OCI-LY7 (cell line): ENCODE measurements around the gene FUZ. TPM values are rescaled to one million over a fixed set of nuclear protein-coding genes. Genes with fewer than 3 reads are reported as not detected.

ENCODE experiments used
- BruUV-seq: library from RNA; stranded (reverse); fragments of 400-500 nt; replicated peaks from 2 replicates; lab custom pipeline; 2021; lab: Mats Ljungman, UMichigan
- CTCF ChIA-PET: fragments of 300-600 bp; sonication (Branson Sonifier 250); formaldehyde crosslinking; loops from one replicate; lab custom pipeline; 2022; ENCODE audit warnings: antibody characterized with exemption; ENCODE audit not compliant: unreplicated experiment; lab: Charles Lee
- POLR2A ChIA-PET: fragments of 300-600 bp; sonication (Branson Sonifier 250); formaldehyde crosslinking; loops from one replicate; lab custom pipeline; 2022; ENCODE audit warnings: antibody characterized with exemption; lab: Charles Lee
- DNase-seq: peaks from one replicate; pipeline ENCODE4 v3.0.0-alpha.2; 2015; ENCODE audit warnings: low spot score
- H2AFZ ChIP-seq: fragments of 200-600 bp; sonication (generic), shearing (Covaris generic); 2 replicates; pipeline ENCODE4 v1.6.1; 2014; ENCODE audit warnings: mild to moderate bottlenecking, antibody characterized with exemption, low read length, moderate library complexity
- H3K27ac ChIP-seq: fragments of 200-600 bp; sonication (generic); 2 replicates; pipeline ENCODE4 v1.5.1; 2014; ENCODE audit warnings: mixed run types, low read depth, mild to moderate bottlenecking, moderate library complexity, low read length, inconsistent platforms; ENCODE audit not compliant: poor library complexity, severe bottlenecking
- H3K36me3 ChIP-seq: fragments of 200-600 bp; sonication (generic); 2 replicates; pipeline ENCODE4 v1.6.1; 2014; ENCODE audit warnings: mild to moderate bottlenecking, antibody characterized with exemption, low read length, moderate library complexity, mixed read lengths; ENCODE audit not compliant: insufficient read depth
- H3K4me1 ChIP-seq: fragments of 200-600 bp; sonication (generic); 2 replicates; pipeline ENCODE4 v1.5.1; 2014; ENCODE audit warnings: mild to moderate bottlenecking, low read length; ENCODE audit not compliant: insufficient read depth, poor library complexity, severe bottlenecking
- H3K4me2 ChIP-seq: fragments of 200-600 bp; sonication (generic); 2 replicates; pipeline ENCODE4 v1.6.1; 2014; ENCODE audit warnings: mild to moderate bottlenecking, low read length
- H3K4me3 ChIP-seq: fragments of 200-600 bp; sonication (generic); 2 replicates; pipeline ENCODE4 v1.5.1; 2014; ENCODE audit warnings: mild to moderate bottlenecking, low read depth, low read length; ENCODE audit not compliant: poor library complexity, severe bottlenecking
- H3K79me2 ChIP-seq: fragments of 200-600 bp; sonication (generic); 2 replicates; pipeline ENCODE4 v1.6.1; 2016; ENCODE audit warnings: low read depth, mild to moderate bottlenecking, low read length, moderate library complexity, mixed read lengths; ENCODE audit not compliant: insufficient read depth
- H3K9me2 ChIP-seq: fragments of 200-600 bp; sonication (generic); 2 replicates; pipeline ENCODE4 v1.6.1; 2016; ENCODE audit warnings: mild to moderate bottlenecking, low read length, mixed read lengths; ENCODE audit not compliant: insufficient read depth
- H3K9me3 ChIP-seq: fragments of 200-600 bp; sonication (generic); 2 replicates; pipeline ENCODE4 v1.6.1; 2014; ENCODE audit warnings: mild to moderate bottlenecking, mixed run types, low read length, mixed read lengths
- H4K20me1 ChIP-seq: fragments of 200-600 bp; sonication (generic); 2 replicates; pipeline ENCODE4 v1.6.1; 2014; ENCODE audit warnings: mild to moderate bottlenecking, antibody characterized with exemption, low read length, moderate library complexity, mixed read lengths; ENCODE audit not compliant: insufficient read depth
- EZH2phosphoT487 ChIP-seq: fragments of 200-600 bp; sonication (generic); IDR thresholded peaks from 2 replicates; pipeline ENCODE4 v1.6.1; 2018; ENCODE audit warnings: low read depth, borderline replicate concordance, mild to moderate bottlenecking, mixed run types, antibody characterized with exemption, low read length, moderate library complexity, mixed read lengths
- intact Hi-C: fragments of 100-400 bp; cut with micrococcal nuclease; formaldehyde crosslinking; loops from one replicate; pipeline ENCODE4 v1.10.0; 2022; ENCODE audit not compliant: unreplicated experiment
- total RNA-seq, 2 experiments: library from RNA; depleted of rRNA in 1 of 2; stranded (reverse); fragments of >200 nt in 1 of 2; shearing (Covaris generic) in 1 of 2; gene quantifications; 2 replicates each; pipeline ENCODE4 v1.2.3, GENCODE V29; 2014 to 2022
- TF ChIP-seq, protein P1 (sequence below): fragments of 200-600 bp; sonication (generic); conservative IDR thresholded peaks from 2 replicates; pipeline ENCODE4 v1.5.1; 2014; ENCODE audit warnings: mild to moderate bottlenecking, antibody characterized with exemption, low read length, moderate library complexity, mixed read lengths

Gene FUZ
- total RNA-seq, 2 experiments from 2014 or later = 28.1 to 33.6 TPM

DNA sequence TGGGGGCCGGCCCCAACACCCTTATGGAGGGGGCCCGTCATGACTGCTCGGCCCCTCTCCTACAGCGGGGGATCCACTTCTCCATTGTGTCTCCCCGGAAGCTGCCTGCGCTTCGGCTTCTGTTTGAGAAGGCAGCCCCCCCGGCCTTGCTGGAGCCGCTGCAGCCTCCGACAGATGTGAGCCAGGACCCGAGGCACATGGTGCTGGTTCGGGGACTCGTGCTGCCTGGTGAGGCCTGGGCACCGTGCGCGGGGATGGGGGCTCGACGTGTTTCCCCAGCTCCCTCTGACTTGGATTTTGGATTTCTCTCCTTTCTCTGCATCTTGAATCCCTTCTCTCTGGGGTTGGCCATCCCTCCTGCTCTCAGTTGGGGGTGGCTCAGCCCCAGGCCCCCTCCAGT, 16.6 kb upstream of the FUZ start:
- no peaks in the 10 kb centered on the region for H3K9me3 ChIP-seq
- H4K20me1 ChIP-seq = no peaks in the 10 kb centered on the region
- H3K4me2 ChIP-seq = no peak overlapping the region
- intact Hi-C loops = no loop called here
- H3K4me1 ChIP-seq = peaks cover 16% of the 10 kb centered on the region
- peaks cover 21% of the 10 kb centered on the region for H3K79me2 ChIP-seq
- peaks cover 97% of the 10 kb centered on the region for H3K36me3 ChIP-seq
- no peaks in the 10 kb centered on the region for H3K9me2 ChIP-seq
- H3K27ac ChIP-seq = no peak overlapping the region
- TF ChIP-seq, protein P1, sequence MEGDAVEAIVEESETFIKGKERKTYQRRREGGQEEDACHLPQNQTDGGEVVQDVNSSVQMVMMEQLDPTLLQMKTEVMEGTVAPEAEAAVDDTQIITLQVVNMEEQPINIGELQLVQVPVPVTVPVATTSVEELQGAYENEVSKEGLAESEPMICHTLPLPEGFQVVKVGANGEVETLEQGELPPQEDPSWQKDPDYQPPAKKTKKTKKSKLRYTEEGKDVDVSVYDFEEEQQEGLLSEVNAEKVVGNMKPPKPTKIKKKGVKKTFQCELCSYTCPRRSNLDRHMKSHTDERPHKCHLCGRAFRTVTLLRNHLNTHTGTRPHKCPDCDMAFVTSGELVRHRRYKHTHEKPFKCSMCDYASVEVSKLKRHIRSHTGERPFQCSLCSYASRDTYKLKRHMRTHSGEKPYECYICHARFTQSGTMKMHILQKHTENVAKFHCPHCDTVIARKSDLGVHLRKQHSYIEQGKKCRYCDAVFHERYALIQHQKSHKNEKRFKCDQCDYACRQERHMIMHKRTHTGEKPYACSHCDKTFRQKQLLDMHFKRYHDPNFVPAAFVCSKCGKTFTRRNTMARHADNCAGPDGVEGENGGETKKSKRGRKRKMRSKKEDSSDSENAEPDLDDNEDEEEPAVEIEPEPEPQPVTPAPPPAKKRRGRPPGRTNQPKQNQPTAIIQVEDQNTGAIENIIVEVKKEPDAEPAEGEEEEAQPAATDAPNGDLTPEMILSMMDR = no peak
- no peak for TF ChIP-seq EZH2phosphoT487
- BruUV-seq = no TSS peak
- DNase-seq = no peak
- ChIA-PET POLR2A (no interaction called here), CTCF (no interaction called here)
- no peak overlapping the region for H3K4me3 ChIP-seq
- no peak overlapping the region for H2AFZ ChIP-seq

DNA sequence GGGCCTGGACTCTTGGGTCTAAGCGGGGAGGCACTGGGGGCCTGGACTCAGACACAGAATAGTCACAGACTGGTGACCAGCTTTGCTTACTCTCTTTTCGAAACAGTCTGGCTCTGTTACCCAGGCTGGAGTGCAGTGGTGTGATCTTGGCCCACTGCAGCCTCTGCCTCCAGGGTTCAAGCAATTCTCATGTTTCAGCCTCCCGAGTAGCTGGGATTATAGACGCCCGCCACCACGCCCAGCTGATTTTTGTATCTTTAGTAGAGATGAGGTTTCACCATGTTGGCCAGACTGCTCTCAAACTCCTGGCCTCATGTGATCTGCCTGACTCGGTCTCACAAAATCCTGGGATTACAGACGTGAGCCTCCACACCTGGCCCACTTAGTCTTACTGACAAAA, 16.1 kb upstream of the FUZ start:
- Histone ChIP-seq H3K36me3 (peaks cover 97% of the 10 kb centered on the region), H3K9me3 (no peaks in the 10 kb centered on the region), H3K4me3 (no peak overlapping the region), H3K4me1 (peaks cover 22% of the 10 kb centered on the region), H3K4me2 (no peak overlapping the region), H3K79me2 (peaks cover 26% of the 10 kb centered on the region), H3K27ac (no peak overlapping the region), H3K9me2 (no peaks in the 10 kb centered on the region), H4K20me1 (no peaks in the 10 kb centered on the region), H2AFZ (no peak overlapping the region)
- POLR2A ChIA-PET = no interaction called here
- intact Hi-C loops = no loop called here
- TF ChIP-seq, protein P1 = no peak
- TF ChIP-seq EZH2phosphoT487 = no peak
- no peak for DNase-seq
- CTCF ChIA-PET = no interaction called here
- no TSS peak for BruUV-seq

DNA sequence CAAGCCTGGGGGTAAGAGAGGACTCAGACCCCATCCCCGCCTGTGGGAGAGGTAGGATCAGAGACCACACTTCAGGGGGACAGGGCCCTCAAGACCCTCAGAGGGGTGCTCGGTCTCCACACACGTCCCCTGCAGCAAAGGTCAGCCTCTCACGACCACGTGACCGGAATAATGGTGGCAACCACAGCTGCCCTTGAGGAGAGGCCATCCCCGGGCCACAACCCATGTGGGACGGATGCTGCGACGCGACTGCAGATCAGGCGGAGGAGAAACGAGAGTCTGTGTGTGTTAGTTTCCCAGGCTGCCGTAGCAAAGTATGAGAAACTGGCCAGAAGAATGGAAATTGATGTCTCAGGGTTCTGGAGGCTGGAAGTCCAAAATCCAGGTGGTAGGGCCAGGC, 13.9 kb upstream of the FUZ start:
- no peak for DNase-seq
- Histone ChIP-seq H3K4me2 (no peak overlapping the region), H3K4me3 (no peak overlapping the region), H3K27ac (no peak overlapping the region), H2AFZ (no peak overlapping the region), H4K20me1 (no peaks in the 10 kb centered on the region), H3K36me3 (peaks cover 91% of the 10 kb centered on the region), H3K9me2 (no peaks in the 10 kb centered on the region), H3K9me3 (no peaks in the 10 kb centered on the region), H3K79me2 (peaks cover 31% of the 10 kb centered on the region), H3K4me1 (peaks cover 43% of the 10 kb centered on the region)
- intact Hi-C loops = no loop called here
- ChIA-PET POLR2A (no interaction called here), CTCF (no interaction called here)
- BruUV-seq = no TSS peak
- TF ChIP-seq, protein P1 = no peak
- no peak for TF ChIP-seq EZH2phosphoT487
